HuH-7 (cell line): ENCODE data around the gene SLC16A3.

Experiments
- DNase-seq: peaks from one replicate; pipeline ENCODE4 v3.0.0; 2011; ENCODE audit warnings: low spot score

Gene SLC16A3

GRCh38 chr17:82287013-82287867, 58.4 kb downstream of the SLC16A3 start:
- no peak for DNase-seq

- peak; percentile 80 for DNase-seq
Observed at GRCh38 chr17:82287868-82288801, 59.3 kb downstream of the SLC16A3 start.
